ENCODE measurements around the gene MZF1.
A peak's percentile ranks its signal among the peaks of the same experiment; 100 is the strongest.

MZF1 gene

DNA sequence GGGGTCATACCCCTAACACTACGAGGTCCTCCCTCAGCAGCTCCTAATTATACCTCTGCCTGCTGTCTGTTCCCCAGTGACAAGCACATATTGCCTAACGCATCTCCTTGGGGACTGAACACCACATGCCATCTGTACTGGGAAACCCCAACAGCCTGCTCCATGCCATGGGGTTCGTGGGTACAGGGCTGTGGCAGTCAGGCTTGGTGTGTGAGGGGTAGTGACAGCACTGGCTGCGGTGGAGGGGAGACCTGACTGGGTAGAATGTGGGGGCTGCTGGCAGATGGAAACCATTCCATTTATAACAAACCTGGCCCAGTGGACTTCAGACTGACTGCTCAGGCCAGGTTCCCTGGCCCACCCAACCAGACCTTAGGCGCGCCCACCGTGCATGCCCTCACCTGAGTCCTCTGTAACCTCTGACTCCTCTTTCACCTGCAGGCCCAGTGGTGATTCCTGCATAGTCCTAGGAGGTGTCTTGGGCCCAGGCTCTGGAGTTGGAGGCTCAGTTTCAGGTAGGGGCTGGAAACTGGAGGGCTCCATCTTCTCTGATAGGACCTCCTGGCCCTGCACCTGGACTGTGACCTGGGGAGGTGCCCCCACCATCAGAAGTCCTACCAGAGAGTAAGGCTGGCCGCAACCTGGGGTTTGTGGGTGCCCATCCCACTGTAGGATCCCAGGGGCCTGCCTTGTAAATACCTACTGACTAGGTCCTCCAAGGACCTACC, 3.0 kb downstream of the MZF1 start:
- DNase-seq, result no peak

DNA sequence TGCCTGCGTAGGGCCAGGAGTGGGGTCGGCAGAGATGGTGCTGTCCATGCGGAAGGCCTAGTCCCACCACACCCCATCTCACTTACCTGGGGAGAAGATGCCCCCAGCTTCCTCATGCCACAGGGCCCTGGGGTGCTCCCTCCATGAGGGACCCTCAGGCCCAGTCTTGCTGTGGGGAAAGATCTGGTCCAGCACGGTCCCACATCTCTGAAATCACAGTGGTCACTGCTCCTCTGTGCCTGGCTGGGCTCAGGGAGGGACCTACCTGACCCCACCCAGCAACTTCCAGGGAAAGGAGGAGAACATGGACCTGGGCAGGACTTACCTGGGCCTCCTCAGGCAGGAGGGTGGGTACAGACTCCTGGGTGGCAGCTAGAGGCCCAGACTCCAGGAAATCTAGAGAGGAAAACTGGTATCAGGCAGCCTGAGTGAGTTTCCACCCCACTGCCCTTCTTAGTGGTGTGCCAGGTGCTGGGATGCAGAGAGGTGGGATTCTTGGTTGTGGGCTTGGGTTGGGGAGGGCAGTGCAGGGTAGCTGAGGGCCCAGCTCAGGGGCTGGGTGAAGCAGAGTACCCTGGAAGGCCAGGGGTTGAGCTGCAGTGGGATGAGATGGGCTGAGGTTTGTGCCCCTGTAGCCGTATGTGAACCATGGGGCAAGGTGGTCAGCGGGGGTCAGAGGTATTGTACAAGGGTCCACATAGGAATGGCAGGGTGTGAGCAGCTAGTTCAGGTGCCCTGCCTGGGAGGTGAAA, 3.8 kb downstream of the MZF1 start:
- DNase-seq, result no peak

DNA sequence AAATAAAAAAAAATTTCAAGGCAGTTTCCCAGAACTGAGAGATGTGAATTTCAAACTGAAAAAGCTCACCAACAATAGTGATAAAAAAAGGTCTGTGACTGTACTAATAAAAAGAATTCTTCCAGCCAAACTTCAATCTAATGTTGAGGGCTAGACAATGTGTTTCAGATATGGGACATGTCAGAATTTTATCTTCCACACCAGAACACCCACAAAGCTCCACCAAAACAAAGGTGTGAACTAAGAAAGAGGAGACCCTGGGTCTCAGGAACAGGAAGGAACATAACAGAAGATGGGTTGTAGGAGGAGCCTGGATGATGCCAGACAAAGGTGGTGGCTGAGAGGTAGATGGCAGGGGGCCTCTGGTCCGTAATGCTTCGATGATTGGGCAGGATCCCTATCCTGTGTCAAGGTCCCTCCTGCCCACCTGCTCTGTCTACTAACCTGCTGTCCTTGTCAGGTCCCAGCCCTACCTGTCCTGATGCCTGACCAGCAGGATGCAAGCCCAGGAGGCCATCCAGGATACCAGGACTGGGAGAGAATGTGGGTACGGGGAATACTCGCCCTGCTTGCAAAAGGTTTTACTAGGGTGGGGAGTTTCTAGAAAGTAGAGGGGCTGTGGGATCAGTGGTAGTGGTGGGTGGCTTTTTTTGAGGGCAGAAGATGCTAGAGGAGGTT, 4.5 kb downstream of the MZF1 start:
- no peak for DNase-seq

DNA sequence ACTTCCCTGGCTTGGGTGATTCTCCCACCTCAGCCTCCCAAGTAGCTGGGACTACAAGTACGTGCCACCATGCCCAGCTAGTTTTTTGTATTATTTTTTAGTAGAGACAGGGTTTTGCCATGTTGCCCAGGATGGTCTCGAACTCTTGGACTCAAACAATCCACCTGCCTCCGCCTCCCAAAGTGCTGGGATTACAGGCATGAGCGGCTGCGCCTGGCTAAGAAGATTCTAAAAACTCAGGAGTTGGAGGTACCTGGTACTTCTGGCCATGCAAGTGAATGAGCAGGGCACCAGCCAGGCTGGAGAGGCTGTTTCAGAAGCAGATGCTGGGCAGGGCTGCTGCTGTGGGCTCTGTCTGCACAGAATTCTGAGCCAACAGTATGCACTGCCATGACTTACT, 6.1 kb downstream of the MZF1 start:
- DNase-seq, result no peak

DNA sequence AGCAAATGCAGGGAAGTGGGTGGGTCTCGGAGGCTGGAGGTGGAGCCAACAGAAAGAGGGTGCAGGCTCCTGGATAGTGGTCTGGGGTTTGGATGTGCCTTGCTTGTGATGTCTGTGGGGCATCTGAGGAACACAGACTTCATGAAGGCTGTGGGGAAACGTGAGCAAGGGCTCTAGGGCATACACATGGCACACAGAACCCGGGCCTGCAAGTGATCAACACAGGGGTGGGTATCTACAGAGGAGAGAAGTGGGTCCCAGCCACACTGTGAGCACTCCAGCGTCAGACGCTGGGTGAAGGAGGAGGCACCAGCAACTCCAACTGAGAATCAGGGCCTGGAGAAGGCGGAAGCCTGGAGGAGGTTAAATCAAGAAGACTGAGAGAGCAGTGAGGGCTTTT, 9.3 kb downstream of the MZF1 start:
- DNase-seq, result no peak

DNA sequence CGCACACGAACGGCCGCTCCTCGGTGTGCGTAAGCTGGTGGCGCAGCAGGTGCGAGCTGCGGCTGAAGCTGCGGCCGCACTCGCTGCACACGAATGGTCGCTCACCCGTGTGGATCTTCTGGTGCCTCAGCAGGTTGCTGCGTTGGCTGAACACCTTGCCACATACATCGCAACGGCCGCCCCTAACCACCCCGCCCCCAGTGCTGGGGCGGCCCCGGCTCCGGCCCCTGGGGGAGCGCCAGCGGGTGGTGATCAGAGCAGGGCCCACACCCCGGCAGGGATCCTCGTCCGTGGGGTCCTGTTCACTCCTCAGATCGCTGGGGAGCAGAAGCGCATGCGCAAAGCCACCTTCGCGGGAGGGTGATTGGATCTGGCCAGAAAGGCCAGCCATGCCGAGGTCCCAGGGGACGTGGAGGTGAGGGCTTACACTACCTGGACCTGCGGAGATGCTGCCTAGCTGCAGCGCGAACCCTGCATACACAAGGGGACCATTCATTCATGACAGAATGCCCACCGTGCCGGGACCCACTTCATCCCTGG, 10.0 kb downstream of the MZF1 start:
- DNase-seq, result no peak

DNA sequence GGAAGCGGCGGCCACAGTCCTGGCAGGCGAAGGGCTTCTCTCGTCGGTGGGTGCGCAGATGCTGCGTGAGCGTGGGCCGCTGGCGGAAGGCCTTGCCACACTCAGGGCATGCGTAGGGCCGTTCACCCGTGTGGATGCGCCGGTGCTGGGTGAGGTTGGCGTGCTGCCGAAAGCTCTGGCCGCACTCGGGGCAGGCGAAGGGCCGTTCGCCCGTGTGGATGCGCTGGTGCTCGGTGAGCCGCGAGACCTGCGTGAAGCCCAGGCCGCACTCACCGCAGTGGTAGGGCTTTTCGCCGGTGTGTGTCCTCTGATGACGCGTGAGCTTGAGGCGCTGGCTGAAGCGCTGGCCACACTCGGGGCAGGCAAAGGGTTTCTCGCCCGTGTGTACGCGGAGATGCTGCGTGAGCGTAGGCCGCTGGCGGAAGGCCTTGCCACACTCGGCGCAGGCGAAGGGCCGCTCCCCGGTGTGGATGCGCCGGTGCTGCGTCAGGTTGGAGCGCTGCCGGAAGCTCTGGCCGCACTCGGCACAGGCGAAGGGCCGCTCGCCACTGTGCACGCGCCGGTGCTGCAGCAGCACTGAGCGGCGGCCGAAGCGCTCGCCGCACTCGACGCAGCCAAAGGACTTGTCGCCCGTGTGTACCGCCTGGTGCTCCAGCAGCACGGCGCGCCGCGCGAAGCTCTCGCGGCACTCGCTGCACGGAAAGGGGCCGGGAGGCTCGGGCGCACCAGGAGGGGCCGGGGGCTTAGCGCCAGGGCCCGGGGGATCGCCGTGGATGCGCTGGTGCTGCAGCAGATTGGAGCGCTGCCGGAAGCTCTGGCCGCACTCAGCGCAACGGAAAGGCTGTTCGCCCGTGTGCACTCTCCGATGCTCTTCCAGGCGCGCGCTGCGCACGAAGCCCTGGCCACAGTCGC, 10.8 kb downstream of the MZF1 start:
- DNase-seq, result peak; percentile 37

DNA sequence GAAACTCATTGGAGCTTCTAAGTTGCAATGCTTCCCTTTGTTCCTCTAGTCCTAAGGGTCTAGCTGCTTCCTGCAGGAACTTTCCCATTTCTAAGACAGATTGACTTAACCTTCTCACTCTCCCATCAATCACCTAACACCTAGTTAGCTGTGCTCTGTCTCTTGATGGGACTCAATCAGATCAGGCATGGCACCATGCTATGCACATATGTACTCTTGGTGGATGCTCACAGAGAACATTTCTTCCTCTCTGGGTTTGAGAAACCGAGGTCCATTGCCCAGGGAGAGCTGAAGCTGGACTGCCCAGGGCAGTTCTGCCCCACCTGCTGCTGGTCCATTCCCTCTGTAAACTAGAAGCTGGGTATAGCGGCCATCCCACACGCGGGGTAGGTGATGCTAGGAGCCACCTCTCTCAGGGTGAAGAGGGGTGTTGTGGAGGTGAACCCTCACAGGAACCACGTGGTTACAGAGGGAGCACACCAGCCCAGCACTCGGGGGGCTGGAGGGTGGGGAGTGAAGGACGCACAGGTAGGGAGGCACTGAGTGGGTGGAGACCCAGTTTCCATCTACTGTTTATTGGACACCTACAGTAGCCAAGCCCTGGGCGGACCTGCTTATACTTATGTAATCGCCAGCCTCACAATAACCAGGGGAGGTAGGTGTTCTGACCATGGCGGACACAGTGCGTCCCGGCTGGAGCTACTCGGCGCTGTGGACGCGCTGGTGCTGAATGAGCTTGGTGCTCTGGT, 11.6 kb downstream of the MZF1 start:
- no peak for DNase-seq

DNA sequence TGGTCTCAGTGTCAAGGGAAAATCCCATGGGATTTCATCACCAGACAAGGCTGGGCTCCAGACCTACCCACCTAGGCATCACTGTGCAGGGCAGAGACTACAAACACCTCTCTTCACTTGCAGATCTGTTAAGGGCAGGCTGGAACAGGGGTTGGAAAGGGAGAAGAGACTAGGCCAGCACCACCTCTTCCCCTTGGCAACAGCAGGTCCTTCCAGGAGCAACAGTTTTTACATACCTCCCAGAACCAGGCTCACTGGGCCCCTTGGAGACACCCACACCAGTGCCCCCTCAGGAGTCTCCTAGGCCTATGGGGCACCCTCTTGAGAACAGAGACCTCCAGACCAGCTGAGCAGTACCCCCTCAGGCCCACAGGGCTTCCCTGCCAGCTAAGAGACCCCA, 12.2 kb downstream of the MZF1 start:
- no peak for DNase-seq

DNA sequence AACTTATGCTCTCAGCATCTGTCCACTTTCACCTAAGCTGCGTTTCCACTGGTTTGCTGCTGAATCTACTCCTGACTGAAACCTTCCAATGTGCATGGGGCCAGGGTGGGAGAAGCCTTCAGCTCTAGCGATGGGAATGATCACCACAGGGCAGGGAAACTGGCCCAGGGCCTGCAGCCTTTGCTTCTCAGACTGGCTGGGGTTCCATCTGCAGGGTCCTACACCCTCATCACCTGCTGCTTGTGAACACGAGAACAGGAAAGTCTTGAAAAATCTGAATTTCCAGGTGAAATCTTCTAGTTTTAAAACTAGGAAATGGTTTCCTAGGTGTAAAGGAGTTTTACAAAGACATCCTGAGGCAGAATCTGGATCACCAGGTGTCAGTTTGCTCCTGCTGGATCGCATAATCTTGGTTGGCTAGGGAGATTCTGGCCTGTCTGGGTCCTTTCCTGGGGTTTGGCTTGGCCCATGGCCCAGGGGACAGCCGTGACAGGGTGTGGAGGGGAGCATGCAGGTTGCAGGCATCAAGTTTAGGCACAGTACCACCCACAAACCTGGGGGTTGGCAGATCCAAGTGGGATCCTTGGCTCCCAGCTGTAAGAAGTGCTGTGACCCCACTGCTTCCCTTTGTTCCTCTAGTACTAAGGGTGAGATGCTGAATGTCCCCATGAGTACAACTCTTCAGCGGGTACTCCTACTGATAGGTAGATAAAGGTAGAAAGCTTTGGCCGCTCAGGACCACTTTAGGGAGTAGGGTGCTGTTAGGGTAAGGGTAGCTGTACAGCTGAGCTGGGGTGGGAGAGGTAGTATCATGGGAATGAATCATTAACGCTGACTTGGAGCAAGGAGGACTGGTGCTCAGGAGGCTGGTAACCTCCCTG, 12.9 kb downstream of the MZF1 start:
- no peak for DNase-seq

DNA sequence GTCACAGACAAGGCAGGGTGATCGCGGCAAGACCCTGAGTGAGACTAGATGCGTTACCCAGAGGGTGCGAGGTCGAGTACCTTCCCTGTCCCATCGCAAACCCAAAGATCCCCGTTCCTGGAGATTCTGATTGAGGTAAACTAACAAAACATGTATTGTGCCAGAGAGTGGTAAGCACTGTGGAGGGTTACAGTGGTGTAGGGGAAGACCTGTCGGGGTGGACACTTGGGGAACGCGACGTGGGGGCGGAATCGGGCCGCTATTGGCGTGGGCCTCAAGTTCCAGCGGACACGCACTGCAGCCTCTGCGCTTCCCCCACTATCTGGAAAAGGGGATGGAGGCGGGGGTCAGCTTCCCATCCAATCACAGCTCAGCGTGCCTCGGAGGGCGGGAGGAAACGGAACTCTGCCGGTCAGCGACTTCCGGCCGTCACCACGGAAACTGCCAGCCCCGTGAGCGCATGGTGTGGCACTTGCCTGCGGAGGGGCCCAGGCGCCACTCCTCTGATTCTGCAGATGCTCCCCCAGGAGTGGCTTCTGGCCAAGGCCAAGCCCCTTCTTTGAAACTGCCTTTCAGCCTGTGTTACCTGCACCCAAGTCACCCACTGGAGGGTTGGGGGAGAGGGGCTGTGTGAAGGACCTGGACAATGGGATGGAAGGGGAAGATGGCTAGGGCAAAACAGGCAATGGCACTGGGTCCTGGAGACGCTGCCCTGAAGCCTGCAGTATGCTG, 13.7 kb downstream of the MZF1 start:
- peak; percentile 92 for DNase-seq

DNA sequence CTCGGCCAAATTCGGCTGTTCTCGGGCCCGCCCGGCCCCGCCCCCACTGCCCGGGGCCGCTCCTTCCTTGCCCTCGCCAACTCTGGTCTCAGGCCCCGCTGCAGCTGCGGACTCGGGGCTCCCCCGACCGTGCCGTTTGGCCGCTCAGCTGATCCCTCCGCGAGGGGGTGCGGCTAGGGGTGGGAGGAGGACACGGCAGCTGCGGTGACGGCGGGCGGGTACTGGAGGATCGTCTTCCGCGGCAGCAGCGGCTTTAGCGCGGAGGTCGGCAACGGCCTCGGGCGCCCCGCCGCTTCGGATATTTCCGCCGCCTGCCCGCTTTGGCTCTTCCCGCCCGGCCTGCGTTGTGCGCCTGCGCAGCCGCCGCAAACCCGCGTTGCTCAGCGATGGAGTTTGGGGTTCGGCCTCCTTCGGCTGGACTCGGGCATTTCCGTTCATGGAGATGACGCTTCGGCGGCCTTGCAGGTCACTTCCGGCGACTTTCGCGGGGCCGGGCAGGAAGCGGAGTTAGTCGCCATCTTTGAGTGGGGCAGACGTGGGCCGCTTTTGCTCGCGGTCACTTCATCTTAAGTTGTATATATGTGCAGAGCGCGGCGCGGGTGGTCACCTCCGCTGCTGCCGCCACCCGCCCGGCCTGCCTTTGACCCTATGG, 14.4 kb downstream of the MZF1 start:
- DNase-seq, result peak; percentile 98

DNA sequence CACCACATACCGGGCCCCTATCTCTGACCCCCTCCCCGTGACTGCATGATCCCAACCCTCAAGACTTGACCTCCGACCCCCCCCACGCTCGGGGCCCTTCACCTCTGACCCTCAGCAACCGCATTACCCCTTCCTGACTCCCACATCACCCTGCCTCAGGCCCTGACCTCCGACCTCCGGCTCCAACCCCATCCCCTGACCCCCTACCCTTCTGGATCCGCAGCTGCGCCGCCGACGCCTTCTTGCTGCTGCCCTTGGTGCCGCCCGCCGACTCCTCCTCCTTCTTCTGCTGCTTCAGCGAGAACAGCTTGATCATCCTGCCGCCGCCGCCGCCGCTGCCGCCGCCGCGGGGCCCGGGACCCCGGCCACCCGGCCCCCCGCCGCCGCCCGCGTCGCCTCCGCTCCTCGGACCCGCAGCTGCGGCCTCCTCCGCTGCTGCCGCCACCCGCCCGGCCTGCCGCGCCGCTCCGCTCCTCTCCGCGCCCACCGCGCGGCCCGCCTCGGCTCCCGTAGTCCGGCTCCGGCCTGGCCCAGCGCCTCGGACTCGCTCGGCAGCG, 15.0 kb downstream of the MZF1 start, which contains the start of gene UBE2M:
Gene UBE2M, minus strand, starts transcription at position 546 of the 557 bp plus-strand sequence. Its CDS starts 230 bp downstream, at position 316.
- DNase-seq, result no peak

DNA sequence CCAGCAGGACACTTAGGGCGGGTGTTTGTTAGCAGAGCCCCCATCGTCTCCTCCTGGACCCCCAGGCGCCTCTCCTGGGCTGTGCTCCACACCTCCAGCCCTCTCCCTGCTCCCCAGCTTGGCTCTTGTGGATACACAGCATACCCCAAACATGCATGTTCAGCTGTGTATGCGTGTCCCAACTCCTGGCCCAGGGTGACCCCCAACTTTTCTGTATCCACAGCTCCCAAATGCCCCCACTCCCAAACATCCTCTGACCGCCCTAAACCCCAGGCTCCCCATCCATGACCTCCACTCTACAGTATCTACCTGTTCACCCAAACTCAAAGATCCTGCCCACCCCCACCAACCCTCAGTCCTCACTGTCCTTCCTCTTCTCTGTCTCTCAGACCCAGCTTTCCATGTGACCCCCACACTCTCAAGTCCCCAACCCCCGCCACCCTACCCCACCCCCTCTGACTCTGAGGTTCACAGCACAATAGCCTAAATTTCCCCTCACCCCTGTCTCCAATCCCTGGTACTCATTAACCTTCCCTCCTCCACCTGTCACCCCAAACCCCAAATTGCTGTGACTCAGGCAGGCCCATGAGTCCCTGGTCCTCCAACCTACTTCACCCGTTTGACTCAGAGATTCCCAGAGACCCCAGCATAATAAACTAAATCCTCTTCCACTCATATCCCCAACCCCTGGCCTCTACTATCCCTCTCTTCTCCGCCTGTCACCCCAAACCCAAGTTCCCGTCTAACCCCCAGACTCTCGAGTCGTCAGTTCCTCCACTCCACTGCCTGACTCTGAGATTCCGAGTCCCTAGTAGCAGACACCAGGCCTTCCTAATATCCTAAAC, 15.7 kb downstream of the MZF1 start:
- DNase-seq, result no peak

DNA sequence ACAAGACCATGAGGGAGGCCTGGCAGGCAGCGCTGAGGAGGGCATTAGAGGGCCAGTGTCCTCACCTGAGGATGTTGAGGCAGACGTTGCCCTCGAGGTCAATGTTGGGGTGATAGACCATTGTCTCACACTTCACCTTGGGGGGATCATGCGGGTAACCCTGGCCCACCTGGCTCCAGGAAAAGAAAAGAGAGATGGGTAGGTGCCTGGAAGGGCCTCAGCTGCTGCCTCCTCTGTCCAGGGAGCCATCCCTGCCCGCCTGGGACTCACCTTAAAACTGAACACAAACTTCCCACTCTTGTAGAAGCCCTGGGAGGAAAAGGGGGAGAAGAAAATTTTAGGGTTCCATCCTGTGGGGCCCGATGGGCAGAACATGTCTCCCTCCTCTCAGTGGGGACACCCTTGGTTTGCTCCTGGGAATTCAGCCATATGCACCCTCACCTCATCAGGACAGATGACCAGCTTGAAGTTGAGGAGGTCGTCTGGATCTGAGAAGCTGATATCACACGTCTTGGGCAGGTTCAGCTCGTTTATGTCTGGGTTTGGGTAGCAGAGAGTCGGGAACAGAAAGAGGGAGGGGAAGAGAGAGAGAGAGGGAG, 16.4 kb downstream of the MZF1 start:
- no peak for DNase-seq

DNA sequence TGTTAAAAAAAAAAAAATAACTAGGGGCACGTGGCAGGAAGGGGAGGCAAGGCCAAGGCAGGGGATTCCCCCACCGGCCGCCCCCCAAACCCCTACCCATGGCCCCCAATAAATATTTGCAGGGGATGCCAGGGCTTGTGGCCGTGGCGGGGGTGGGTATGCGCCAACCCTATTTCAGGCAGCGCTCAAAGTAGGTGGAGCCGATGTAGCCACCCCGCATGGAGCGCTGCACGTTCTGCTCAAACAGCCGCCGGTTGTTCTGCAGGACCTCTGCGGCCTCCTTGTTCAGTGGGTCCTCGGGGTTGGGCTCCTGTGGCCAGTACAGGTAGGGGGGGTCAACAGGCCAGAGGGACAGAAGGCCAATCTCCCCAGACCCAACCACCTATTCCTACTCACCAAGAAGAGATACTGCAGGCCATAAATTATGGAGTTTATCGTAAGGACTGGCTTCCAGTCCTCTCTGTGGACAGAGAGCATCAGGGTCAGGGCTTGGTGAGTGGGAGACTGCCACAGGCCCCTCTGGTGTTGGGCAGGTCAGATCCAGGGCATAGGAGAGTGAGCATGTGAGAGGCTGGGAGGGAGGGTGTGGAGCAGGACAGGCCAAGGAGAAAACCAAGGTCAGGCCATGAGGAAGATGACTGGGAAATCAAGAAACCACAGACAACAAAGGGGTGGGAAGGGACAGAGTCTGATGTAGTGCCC, 17.1 kb downstream of the MZF1 start:
- DNase-seq, result no peak

DNA sequence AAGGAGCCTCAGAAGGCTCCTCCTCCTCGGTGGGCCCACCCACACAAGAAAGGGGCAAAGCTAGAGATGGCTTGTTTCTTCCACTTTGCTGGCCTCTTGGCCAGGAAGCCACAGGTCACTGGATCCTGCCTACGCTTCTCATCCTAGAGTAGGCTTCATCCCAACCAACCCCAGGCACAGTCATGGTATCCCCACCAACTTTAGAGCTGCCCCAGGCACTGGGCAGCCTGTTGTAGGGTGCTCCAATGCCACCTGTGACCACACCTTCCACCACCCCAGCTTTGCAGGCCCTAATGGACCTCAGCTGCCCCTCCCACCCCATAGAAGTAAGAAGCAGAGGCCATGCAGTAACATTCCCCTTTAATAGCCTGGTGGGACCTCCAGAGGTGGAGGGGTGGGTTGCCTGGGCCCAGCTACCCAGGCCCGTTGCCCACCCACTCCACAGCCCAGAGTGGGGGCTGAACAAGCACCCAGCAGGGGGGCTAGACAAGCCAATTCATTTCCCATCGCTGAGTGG, 17.7 kb downstream of the MZF1 start:
- no peak for DNase-seq
